Mesothelial cell of epicardium (in vitro differentiated cells): ENCODE measurements around the gene DSCAM. TPM values are rescaled to one million over a fixed set of nuclear protein-coding genes. Genes with fewer than 3 reads are reported as not detected.
A peak's percentile ranks its signal among the peaks of the same experiment; 100 is the strongest.

ENCODE experiments used
- DNase-seq, 2 experiments: peaks; one replicate each; pipeline ENCODE4 v3.0.0; 2021; ENCODE audit warnings: low spot score in 2 of 2; ENCODE audit not compliant: unreplicated experiment in 2 of 2
- H3K27ac Mint-ChIP-seq: 2 replicates; pipeline ENCODE4 v1.8.0; 2021; ENCODE audit warnings: mixed read lengths
- H3K27me3 Mint-ChIP-seq: 2 replicates; pipeline ENCODE4 v1.8.0; 2021; ENCODE audit warnings: low read depth, mixed read lengths
- H3K36me3 Mint-ChIP-seq: 2 replicates; pipeline ENCODE4 v1.8.0; 2021; ENCODE audit warnings: mixed read lengths
- H3K4me1 Mint-ChIP-seq: 2 replicates; pipeline ENCODE4 v1.8.0; 2021; ENCODE audit warnings: mixed read lengths
- H3K4me3 Mint-ChIP-seq: 2 replicates; pipeline ENCODE4 v1.8.0; 2021; ENCODE audit warnings: mild to moderate bottlenecking, moderate library complexity, mixed read lengths
- H3K9me3 Mint-ChIP-seq: 2 replicates; pipeline ENCODE4 v1.8.0; 2021; ENCODE audit warnings: mixed read lengths
- CTCF ChIP-seq: fragments of 200-600 bp; sonication (generic); IDR thresholded peaks from one replicate; pipeline ENCODE4 v1.5.0; 2021; ENCODE audit warnings: antibody characterized with exemption; ENCODE audit not compliant: unreplicated experiment
- total RNA-seq: library from RNA; stranded (reverse); gene quantifications from 3 replicates; pipeline ENCODE4 v1.2.1, GENCODE V29; 2021

DSCAM gene
- total RNA-seq, 1 donor from 2014 or later = not detected

- Mint-ChIP-seq H3K4me3 (no peak overlapping the region), H3K4me1 (peaks cover 25% of the 10 kb centered on the region), H3K9me3 (peaks cover 16% of the 10 kb centered on the region), H3K27ac (peak overlapping the region; percentile 79), H3K27me3 (no peaks in the 10 kb centered on the region), H3K36me3 (no peaks in the 10 kb centered on the region)
- TF ChIP-seq CTCF = no peak
- DNase-seq = no peak
Observed at GRCh38 chr21:39972471-39972870, 874.5 kb downstream of the DSCAM start.

- H3K36me3 Mint-ChIP-seq = no peaks in the 10 kb centered on the region
- H3K9me3 Mint-ChIP-seq = peaks cover 21% of the 10 kb centered on the region
- peak overlapping the region; percentile 79 for H3K27ac Mint-ChIP-seq
- H3K4me1 Mint-ChIP-seq = peaks cover 25% of the 10 kb centered on the region
- no peak for DNase-seq
- no peak overlapping the region for H3K4me3 Mint-ChIP-seq
- TF ChIP-seq CTCF = no peak
- no peaks in the 10 kb centered on the region for H3K27me3 Mint-ChIP-seq
Observed at GRCh38 chr21:39971956-39972355, 875.0 kb downstream of the DSCAM start.

GRCh38 chr21:39969691-39970364, 877.1 kb downstream of the DSCAM start:
- H3K4me3 Mint-ChIP-seq = no peak overlapping the region
- peaks cover 23% of the 10 kb centered on the region for H3K4me1 Mint-ChIP-seq
- no peak overlapping the region for H3K27ac Mint-ChIP-seq
- H3K36me3 Mint-ChIP-seq = peaks cover 4% of the 10 kb centered on the region
- no peaks in the 10 kb centered on the region for H3K27me3 Mint-ChIP-seq
- DNase-seq = no peak
- TF ChIP-seq CTCF = no peak
- H3K9me3 Mint-ChIP-seq = peaks cover 30% of the 10 kb centered on the region

GRCh38 chr21:39968010-39968409, 878.9 kb downstream of the DSCAM start:
- no peak for DNase-seq
- Mint-ChIP-seq H3K9me3 (peaks cover 31% of the 10 kb centered on the region), H3K27ac (no peak overlapping the region), H3K4me3 (no peak overlapping the region), H3K27me3 (no peaks in the 10 kb centered on the region), H3K36me3 (peaks cover 4% of the 10 kb centered on the region), H3K4me1 (peaks cover 18% of the 10 kb centered on the region)
- TF ChIP-seq CTCF = no peak

- Mint-ChIP-seq H3K27ac (no peak overlapping the region), H3K9me3 (peaks cover 40% of the 10 kb centered on the region), H3K36me3 (peaks cover 4% of the 10 kb centered on the region), H3K27me3 (no peaks in the 10 kb centered on the region), H3K4me1 (peaks cover 6% of the 10 kb centered on the region), H3K4me3 (no peak overlapping the region)
- TF ChIP-seq CTCF = no peak
- no peak for DNase-seq
Observed at GRCh38 chr21:39966786-39967185, 880.2 kb downstream of the DSCAM start.
